Trophoblast cell (in vitro differentiated cells and primary cell): ENCODE results near the gene SP7.
"Not testable (repeated sequence)": the region's sequence is repeated elsewhere in the genome, so short reads cannot be mapped to it uniquely, and the experiment has no call there.

ENCODE experiments used
- DNase-seq, 2 donors: peaks; one replicate each; pipeline ENCODE4 v3.0.0-alpha.2; 2016
- H2AFZ ChIP-seq: 2 replicates; pipeline ENCODE4 v1.6.1; 2013; ENCODE audit warnings: low read length, moderate library complexity, mild to moderate bottlenecking; ENCODE audit not compliant: insufficient read depth, poor library complexity
- H2AK5ac ChIP-seq: 2 replicates; pipeline ENCODE4 v1.6.1; 2013; ENCODE audit warnings: mild to moderate bottlenecking, low read length
- H2BK120ac ChIP-seq: 2 replicates; pipeline ENCODE4 v1.6.1; 2013; ENCODE audit warnings: low read length, mild to moderate bottlenecking, moderate library complexity; ENCODE audit not compliant: insufficient read depth, poor library complexity
- H2BK12ac ChIP-seq: 2 replicates; pipeline ENCODE4 v1.6.1; 2013; ENCODE audit warnings: mild to moderate bottlenecking, low read length, moderate library complexity
- H2BK5ac ChIP-seq: 2 replicates; pipeline ENCODE4 v1.6.1; 2013; ENCODE audit warnings: low read length, low read depth, moderate library complexity, mild to moderate bottlenecking; ENCODE audit not compliant: poor library complexity
- H3K14ac ChIP-seq: 2 replicates; pipeline ENCODE4 v1.6.1; 2013; ENCODE audit warnings: mild to moderate bottlenecking, low read length
- H3K18ac ChIP-seq: 2 replicates; pipeline ENCODE4 v1.6.1; 2013; ENCODE audit warnings: mild to moderate bottlenecking, low read length
- H3K23ac ChIP-seq: 2 replicates; pipeline ENCODE4 v1.6.1; 2013; ENCODE audit warnings: low read length
- H3K27ac ChIP-seq: 2 replicates; pipeline ENCODE4 v1.5.1; 2013; ENCODE audit warnings: low read depth, mild to moderate bottlenecking, inconsistent platforms, low read length, moderate library complexity
- H3K27me3 ChIP-seq: 2 replicates; pipeline ENCODE4 v1.6.1; 2013; ENCODE audit warnings: inconsistent platforms, mild to moderate bottlenecking, low read length, moderate library complexity; ENCODE audit not compliant: insufficient read depth
- H3K36me3 ChIP-seq, 2 experiments: 1 replicate in 1 of 2; 2 replicates in 1 of 2; pipeline ENCODE4 v1.6.1; 2013; ENCODE audit warnings: low read length in 2 of 2, mild to moderate bottlenecking in 2 of 2, moderate library complexity in 1 of 2; ENCODE audit not compliant: insufficient read depth in 2 of 2, control insufficient read depth in 1 of 2
- H3K4ac ChIP-seq: 2 replicates; pipeline ENCODE4 v1.6.1; 2013; ENCODE audit warnings: low read depth, mild to moderate bottlenecking, low read length, moderate library complexity
- H3K4me1 ChIP-seq, 2 experiments: 1 replicate in 1 of 2; 2 replicates in 1 of 2; pipeline ENCODE4 v1.6.1; 2013; ENCODE audit warnings: low read length in 2 of 2, mild to moderate bottlenecking in 2 of 2, moderate library complexity in 1 of 2; ENCODE audit not compliant: insufficient read depth in 2 of 2, control insufficient read depth in 1 of 2
- H3K4me2 ChIP-seq: 2 replicates; pipeline ENCODE4 v1.6.1; 2013; ENCODE audit warnings: inconsistent platforms, mild to moderate bottlenecking, low read length, moderate library complexity
- H3K4me3 ChIP-seq: 2 replicates; pipeline ENCODE4 v1.5.1; 2013; ENCODE audit warnings: mild to moderate bottlenecking, low read depth, low read length, inconsistent platforms
- H3K79me1 ChIP-seq: one replicate; pipeline ENCODE4 v1.6.1; 2013; ENCODE audit warnings: low read length
- H3K79me2 ChIP-seq: 2 replicates; pipeline ENCODE4 v1.6.1; 2013; ENCODE audit warnings: low read length, mild to moderate bottlenecking; ENCODE audit not compliant: control insufficient read depth, insufficient read depth, poor library complexity
- H3K9ac ChIP-seq: 2 replicates; pipeline ENCODE4 v1.6.1; 2013; ENCODE audit warnings: mild to moderate bottlenecking, low read length
- H3K9me3 ChIP-seq: 2 replicates; pipeline ENCODE4 v1.6.1; 2013; ENCODE audit warnings: low read depth, mild to moderate bottlenecking, control low read depth, inconsistent platforms, low read length; ENCODE audit not compliant: insufficient read depth
- H4K12ac ChIP-seq: 2 replicates; pipeline ENCODE4 v1.6.1; 2013; ENCODE audit warnings: low read depth, mild to moderate bottlenecking, low read length, moderate library complexity
- H4K8ac ChIP-seq: 2 replicates; pipeline ENCODE4 v1.6.1; 2013; ENCODE audit warnings: low read depth, mild to moderate bottlenecking, low read length, moderate library complexity
- H4K91ac ChIP-seq: one replicate; pipeline ENCODE4 v1.6.1; 2013; ENCODE audit warnings: low read depth, mild to moderate bottlenecking, low read length, moderate library complexity
- WGBS: extraction: QIAGEN DNeasy Blood & Tissue Kit; methylation state at CpG from one replicate; pipeline ENCODE4 v1.1.7; 2013; ENCODE audit warnings: missing lambda C conversion rate; ENCODE audit not compliant: insufficient read length, insufficient coverage; ENCODE audit errors: extremely low coverage; 5-methylcytosine and 5-hydroxymethylcytosine counted together

Gene SP7

DNA sequence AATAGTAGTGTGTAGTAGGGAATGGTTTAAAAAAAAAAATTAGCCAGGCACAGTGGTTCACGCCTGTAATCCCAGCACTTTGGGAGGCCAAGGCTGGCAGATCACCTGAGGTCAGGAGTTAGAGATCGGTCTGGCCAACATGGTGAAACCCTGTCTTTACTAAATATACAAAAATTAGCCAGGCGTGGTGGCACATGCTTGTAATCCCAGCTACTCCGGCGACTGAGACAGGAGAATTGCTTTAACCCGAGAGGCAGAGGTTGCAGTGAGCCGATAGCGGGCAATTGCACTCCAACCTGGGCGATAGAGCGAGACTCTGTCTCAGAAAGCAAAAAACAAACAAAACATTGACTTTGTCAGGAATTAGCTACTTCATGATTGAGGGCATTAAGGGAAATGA is 39.0 kb downstream of the SP7 start:
- not testable (repeated sequence) for H2BK5ac ChIP-seq, H2AFZ ChIP-seq, H3K18ac ChIP-seq, H4K8ac ChIP-seq, H2BK120ac ChIP-seq, H4K91ac ChIP-seq, H3K4me3 ChIP-seq, H3K4ac ChIP-seq, H3K79me2 ChIP-seq, DNase-seq, H3K9ac ChIP-seq, H2AK5ac ChIP-seq, H2BK12ac ChIP-seq, H4K12ac ChIP-seq, H3K23ac ChIP-seq, H3K14ac ChIP-seq, H3K27me3 ChIP-seq, H3K4me2 ChIP-seq, H3K79me1 ChIP-seq, H3K27ac ChIP-seq, H3K9me3 ChIP-seq
- Histone ChIP-seq H3K36me3 (peaks cover 19 to 23% of the 10 kb centered on the region in 2 experiments), H3K4me1 (peaks cover 6 to 13% of the 10 kb centered on the region in 2 experiments)
- no CpG with 5 or more reads among the region's 10 CpGs for WGBS

DNA sequence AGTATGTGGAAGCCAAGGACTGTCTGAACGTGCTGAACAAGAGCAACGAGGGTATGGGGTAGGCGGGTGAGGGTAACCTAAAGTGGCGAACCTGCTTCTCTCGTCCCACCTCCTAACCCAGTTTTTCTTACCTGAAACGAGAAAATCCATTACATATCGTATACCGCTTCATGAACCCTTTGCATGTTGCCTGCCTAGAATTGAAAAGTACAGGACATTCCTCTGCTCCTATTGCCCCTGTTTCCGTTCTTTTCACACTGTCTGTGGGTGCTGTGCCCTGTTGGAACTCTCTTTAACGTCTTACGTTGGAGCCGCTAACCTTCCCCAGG is 40.3 kb downstream of the SP7 start:
- H2BK5ac ChIP-seq = no peak overlapping the region
- H3K18ac ChIP-seq = peak overlapping the region; percentile 72
- H3K9me3 ChIP-seq = peaks cover 3% of the 10 kb centered on the region
- peak overlapping the region; percentile 30 for H3K27ac ChIP-seq
- no peak overlapping the region for H2BK12ac ChIP-seq
- H4K12ac ChIP-seq = peak overlapping the region; percentile 86
- H3K4me1 ChIP-seq = peaks cover 6 to 13% of the 10 kb centered on the region in 2 experiments
- peak overlapping the region; percentile 36 for H2BK120ac ChIP-seq
- peak overlapping the region; percentile 71 for H3K9ac ChIP-seq
- peak overlapping the region; percentile 95 for H4K8ac ChIP-seq
- H3K36me3 ChIP-seq = peaks cover 24 to 28% of the 10 kb centered on the region in 2 experiments
- peak overlapping the region; percentile 28 for H4K91ac ChIP-seq
- H3K14ac ChIP-seq = peak overlapping the region; percentile 63
- peak overlapping the region; percentile 26 for H2AK5ac ChIP-seq
- H3K4me2 ChIP-seq = peak overlapping the region; percentile 68
- peak overlapping the region; percentile 72 for H3K4ac ChIP-seq
- no CpG with 5 or more reads among the region's 12 CpGs for WGBS
- H3K23ac ChIP-seq = no peak overlapping the region
- H3K4me3 ChIP-seq = peak overlapping the region; percentile 88
- peaks cover 9% of the 10 kb centered on the region for H3K79me1 ChIP-seq
- DNase-seq = no peak
- peak overlapping the region; percentile 78 for H2AFZ ChIP-seq
- no peaks in the 10 kb centered on the region for H3K27me3 ChIP-seq
- H3K79me2 ChIP-seq = peaks cover 9% of the 10 kb centered on the region

DNA sequence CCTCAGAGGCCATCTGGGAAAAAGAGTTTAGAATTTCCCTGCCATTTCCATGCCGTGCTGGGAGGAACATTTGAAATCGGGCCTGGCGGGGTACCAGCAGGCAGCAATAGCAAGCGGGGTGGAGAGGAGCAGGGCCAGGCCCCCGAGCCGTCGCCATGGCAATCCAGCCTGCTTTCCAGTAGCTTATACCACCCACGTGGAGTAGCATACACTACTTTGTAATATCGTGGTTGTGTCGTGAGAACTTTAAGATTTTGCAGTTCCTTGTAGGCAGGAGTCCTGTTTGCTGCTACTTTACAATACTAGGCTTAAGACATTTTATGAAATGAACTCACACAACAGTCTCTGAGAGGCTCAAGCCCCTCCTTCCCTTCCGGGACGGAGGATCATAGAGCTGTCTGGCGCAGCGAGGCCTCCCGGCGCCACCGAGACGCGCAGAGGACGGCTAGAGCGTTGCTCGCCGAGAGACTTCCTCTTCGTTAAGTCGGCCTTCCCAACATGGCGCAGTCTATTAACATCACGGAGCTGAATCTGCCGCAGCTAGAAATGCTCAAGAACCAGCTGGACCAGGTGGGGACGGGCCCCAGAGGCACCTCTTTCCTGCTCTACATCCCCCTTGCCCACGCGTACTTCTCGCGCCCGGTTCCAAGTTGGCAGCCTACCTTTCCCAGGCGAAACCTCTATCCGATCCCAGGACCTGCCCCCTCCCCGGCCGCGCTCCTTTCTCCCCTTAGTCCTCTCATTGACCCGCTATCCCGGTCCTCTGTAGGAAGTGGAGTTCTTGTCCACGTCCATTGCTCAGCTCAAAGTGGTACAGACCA is 40.9 kb downstream of the SP7 start, which contains the start of gene PFDN5:
Gene PFDN5 (plus strand): TSS at position 473 of the 821 bp plus-strand sequence. CDS start 26 bp downstream, at position 499.
- Histone ChIP-seq H3K4me3 (peak within 1 kb of the TSS; percentile 88), H3K9ac (peak within 1 kb of the TSS; percentile 71), H3K27me3 (no peaks in the 10 kb centered on the region), H3K79me2 (peaks cover 9% of the 10 kb centered on the region), H3K4me2 (peak within 1 kb of the TSS; percentile 68), H3K18ac (peak within 1 kb of the TSS; percentile 72), H4K91ac (peak within 1 kb of the TSS; percentile 50), H3K4me1 (peaks cover 6 to 10% of the 10 kb centered on the region in 2 experiments), H3K79me1 (peaks cover 9% of the 10 kb centered on the region), H2AK5ac (peak within 1 kb of the TSS; percentile 26), H3K36me3 (peaks cover 28 to 32% of the 10 kb centered on the region in 2 experiments), H2BK5ac (peak within 1 kb of the TSS; percentile 43), H3K23ac (no peak within 1 kb of the TSS), H4K12ac (peak within 1 kb of the TSS; percentile 86), H4K8ac (peak within 1 kb of the TSS; percentile 95), H3K4ac (peak within 1 kb of the TSS; percentile 72), H2BK120ac (peak within 1 kb of the TSS; percentile 36), H2AFZ (peak within 1 kb of the TSS; percentile 78), H3K27ac (peak within 1 kb of the TSS; percentile 30), H3K14ac (peak within 1 kb of the TSS; percentile 63), H3K9me3 (peaks cover 3% of the 10 kb centered on the region), H2BK12ac (no peak within 1 kb of the TSS)
- WGBS = no CpG with 5 or more reads among the region's 42 CpGs
- DNase-seq = peak; percentile 76 to 92

DNA sequence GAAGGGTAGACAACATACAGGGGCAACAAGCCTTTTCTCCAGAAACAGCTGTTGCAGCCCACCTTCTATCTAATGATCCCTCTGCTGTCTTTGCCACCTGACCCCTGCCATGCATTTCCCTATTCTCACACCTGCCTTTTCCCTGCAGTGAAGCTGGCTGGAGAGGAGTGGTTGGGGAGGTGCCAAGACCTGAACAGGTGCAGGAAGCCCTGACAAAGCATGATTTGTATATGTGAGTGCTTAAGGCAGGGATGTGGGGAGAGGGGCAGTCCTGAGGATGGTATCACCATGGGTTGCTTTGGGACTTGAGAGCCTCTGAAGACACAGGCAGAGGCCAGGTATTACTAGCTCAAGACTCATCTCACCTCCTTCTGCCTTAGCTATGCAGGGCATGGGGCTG is 43.7 kb downstream of the SP7 start:
- H3K4ac ChIP-seq = no peak overlapping the region
- no peak overlapping the region for H3K23ac ChIP-seq
- H3K4me1 ChIP-seq = peaks cover 2% of the 10 kb centered on the region in 2 experiments
- no peak overlapping the region for H4K91ac ChIP-seq
- H3K9ac ChIP-seq = no peak overlapping the region
- peaks cover 4% of the 10 kb centered on the region for H3K79me2 ChIP-seq
- no peak for DNase-seq
- H3K27ac ChIP-seq = no peak overlapping the region
- H3K9me3 ChIP-seq = no peaks in the 10 kb centered on the region
- H3K27me3 ChIP-seq = no peaks in the 10 kb centered on the region
- H2AK5ac ChIP-seq = no peak overlapping the region
- H2AFZ ChIP-seq = no peak overlapping the region
- H2BK12ac ChIP-seq = no peak overlapping the region
- peaks cover 45 to 51% of the 10 kb centered on the region in 2 experiments for H3K36me3 ChIP-seq
- H4K12ac ChIP-seq = no peak overlapping the region
- H2BK5ac ChIP-seq = no peak overlapping the region
- no peak overlapping the region for H4K8ac ChIP-seq
- peaks cover 3% of the 10 kb centered on the region for H3K79me1 ChIP-seq
- H2BK120ac ChIP-seq = no peak overlapping the region
- no peak overlapping the region for H3K14ac ChIP-seq
- H3K4me3 ChIP-seq = no peak overlapping the region
- H3K18ac ChIP-seq = no peak overlapping the region
- no peak overlapping the region for H3K4me2 ChIP-seq
